H1 (cell line): Measurements from ENCODE around the gene ADGRF1. TPM values are rescaled to one million over a fixed set of nuclear protein-coding genes. Genes with fewer than 3 reads are reported as not detected.
"Not testable (repeated sequence)": the region's sequence is repeated elsewhere in the genome, so short reads cannot be mapped to it uniquely, and the experiment has no call there.

Experiments
- CTCF ChIA-PET: fragments of 300-600 bp; sonication (Branson Sonifier 250); formaldehyde crosslinking; loops from one replicate; lab custom pipeline; 2021; ENCODE audit not compliant: partially characterized antibody; lab: Charles Lee
- POLR2A ChIA-PET: fragments of 300-600 bp; sonication (Branson Sonifier 250); formaldehyde crosslinking; loops from one replicate; lab custom pipeline; 2021; ENCODE audit warnings: inconsistent platforms; ENCODE audit not compliant: partially characterized antibody; lab: Charles Lee
- DNase-seq, 2 experiments: peaks; one replicate each; pipeline versions ENCODE4 v3.0.0 to v3.0.0-alpha.2; 2010 to 2022; ENCODE audit warnings: low spot score in 2 of 2, low read depth in 1 of 2, mixed read lengths in 1 of 2
- FAIRE-seq: peaks from 2 replicates; lab custom pipeline; 2011; peaks lifted over from hg19 to GRCh38; lab: Jason Lieb, UNC
- H2AFZ ChIP-seq: 2 replicates; pipeline ENCODE4 v1.8.1; 2012; ENCODE audit warnings: low read length, inconsistent platforms
- H2AK5ac ChIP-seq: 2 replicates; pipeline ENCODE4 v1.6.1; 2013; ENCODE audit warnings: low read depth, low read length
- H2BK120ac ChIP-seq: replicated peaks from 2 replicates; pipeline ENCODE3; 2013; ENCODE audit warnings: low read depth, low read length, inconsistent platforms
- H2BK12ac ChIP-seq: 2 replicates; pipeline ENCODE4 v1.6.1; 2013; ENCODE audit warnings: low read depth, low read length
- H2BK15ac ChIP-seq: 2 replicates; pipeline ENCODE4 v1.6.1; 2013; ENCODE audit warnings: low read length
- H2BK20ac ChIP-seq: 2 replicates; pipeline ENCODE4 v1.6.1; 2013; ENCODE audit warnings: low read length
- H2BK5ac ChIP-seq: 2 replicates; pipeline ENCODE4 v1.6.1; 2013; ENCODE audit warnings: low read depth, low read length
- H3K14ac ChIP-seq: 2 replicates; pipeline ENCODE4 v1.6.1; 2013; ENCODE audit warnings: inconsistent platforms; ENCODE audit not compliant: insufficient read length
- H3K18ac ChIP-seq: 2 replicates; pipeline ENCODE4 v1.6.1; 2013; ENCODE audit warnings: low read length; ENCODE audit errors: extremely low read depth
- H3K23ac ChIP-seq: 2 replicates; pipeline ENCODE4 v1.6.1; 2013; ENCODE audit warnings: inconsistent platforms; ENCODE audit not compliant: insufficient read length
- H3K23me2 ChIP-seq: 2 replicates; pipeline ENCODE4 v1.6.1; 2013; ENCODE audit warnings: low read depth, low read length
- H3K27ac ChIP-seq: 2 replicates; pipeline ENCODE4 v1.6.1; 2011; ENCODE audit warnings: low read depth, low read length, inconsistent platforms
- H3K27me3 ChIP-seq, 4 experiments: replicated peaks in 1 of 4; 1 replicate in 1 of 4; 2 replicates in 3 of 4; pipeline versions ENCODE4 v1.6.1 to v1.8.1; 2011 to 2013; ENCODE audit warnings: low read length in 3 of 4, mild to moderate bottlenecking in 3 of 4, inconsistent platforms in 2 of 4, mixed read lengths in 2 of 4, moderate library complexity in 1 of 4; ENCODE audit not compliant: control insufficient read depth in 3 of 4, insufficient read depth in 3 of 4; ENCODE audit errors: extremely low read depth in 1 of 4
- H3K36me3 ChIP-seq, 4 experiments: 2 replicates each; pipeline versions ENCODE4 v1.6.1 to v1.8.1; 2011 to 2013; ENCODE audit warnings: mild to moderate bottlenecking in 4 of 4, low read length in 3 of 4, moderate library complexity in 2 of 4, control low read depth in 1 of 4, inconsistent platforms in 1 of 4; ENCODE audit not compliant: insufficient read depth in 4 of 4, control insufficient read depth in 2 of 4
- H3K4ac ChIP-seq: replicated peaks from 2 replicates; pipeline ENCODE3; 2013; ENCODE audit warnings: low read length, low read depth, mixed read lengths, inconsistent platforms; ENCODE audit not compliant: insufficient read length
- H3K4me1 ChIP-seq, 4 experiments: replicated peaks in 1 of 4; 1 replicate in 1 of 4; 2 replicates in 3 of 4; pipeline versions ENCODE4 v1.6.1 to v1.8.1; 2011 to 2013; ENCODE audit warnings: low read length in 3 of 4, inconsistent platforms in 2 of 4, mixed read lengths in 1 of 4; ENCODE audit not compliant: insufficient read depth in 4 of 4, control insufficient read depth in 3 of 4
- H3K4me2 ChIP-seq, 2 experiments: 2 replicates each; pipeline versions ENCODE4 v1.6.1 to v1.8.1; 2011 to 2013; ENCODE audit warnings: low read depth in 2 of 2, low read length in 2 of 2, control low read depth in 1 of 2, inconsistent platforms in 1 of 2, mild to moderate bottlenecking in 1 of 2; ENCODE audit not compliant: insufficient read depth in 1 of 2
- H3K4me3 ChIP-seq, 4 experiments: fragments of 200-600, 300-600 bp in 1 of 4; sonication (generic), shearing (Covaris generic), sonication (Bioruptor Twin) in 1 of 4; 2 replicates each; pipeline versions ENCODE4 v1.5.1 to v1.8.1; 2011 to 2016; ENCODE audit warnings: low read length in 4 of 4, low read depth in 3 of 4, control low read depth in 2 of 4, inconsistent platforms in 2 of 4, mild to moderate bottlenecking in 2 of 4, mixed read lengths in 1 of 4, moderate library complexity in 1 of 4; ENCODE audit not compliant: insufficient read depth in 2 of 4; ENCODE audit errors: extremely low read depth in 1 of 4
- H3K56ac ChIP-seq: replicated peaks from 2 replicates; pipeline ENCODE3; 2013; ENCODE audit warnings: low read depth, mild to moderate bottlenecking, mixed read lengths, low read length, inconsistent platforms; ENCODE audit not compliant: insufficient read length
- H3K79me1 ChIP-seq: 2 replicates; pipeline ENCODE4 v1.6.1; 2013; ENCODE audit warnings: low read depth, low read length, control low read depth
- H3K79me2 ChIP-seq, 2 experiments: 2 replicates each; pipeline versions ENCODE4 v1.6.1 to v1.8.1; 2012 to 2013; ENCODE audit warnings: low read length in 2 of 2, mild to moderate bottlenecking in 2 of 2, inconsistent platforms in 1 of 2; ENCODE audit not compliant: insufficient read depth in 2 of 2, control insufficient read depth in 1 of 2
- H3K9ac ChIP-seq, 4 experiments: replicated peaks in 1 of 4; 1 replicate in 1 of 4; 2 replicates in 3 of 4; pipeline versions ENCODE4 v1.6.1 to v1.8.1; 2011 to 2013; ENCODE audit warnings: low read depth in 3 of 4, low read length in 3 of 4, control low read depth in 2 of 4, mild to moderate bottlenecking in 2 of 4, moderate library complexity in 2 of 4, inconsistent platforms in 1 of 4; ENCODE audit errors: extremely low read depth in 1 of 4
- H3K9me3 ChIP-seq, 2 experiments: 2 replicates each; pipeline versions ENCODE4 v1.6.1 to v1.8.1; 2012 to 2013; ENCODE audit warnings: mild to moderate bottlenecking in 2 of 2, moderate library complexity in 2 of 2, control low read depth in 1 of 2, inconsistent platforms in 1 of 2, low read depth in 1 of 2, low read length in 1 of 2, mixed read lengths in 1 of 2; ENCODE audit not compliant: insufficient read depth in 2 of 2
- H4K20me1 ChIP-seq, 2 experiments: replicated peaks in 1 of 2; 2 replicates each; pipeline versions ENCODE3 to v1.8.1; 2011 to 2013; ENCODE audit warnings: inconsistent platforms in 2 of 2, low read length in 2 of 2, mild to moderate bottlenecking in 1 of 2; ENCODE audit not compliant: insufficient read depth in 2 of 2, control insufficient read depth in 1 of 2
- H4K5ac ChIP-seq: 2 replicates; pipeline ENCODE4 v1.6.1; 2013; ENCODE audit warnings: low read length, low read depth, mixed read lengths, inconsistent platforms; ENCODE audit not compliant: insufficient read length
- H4K8ac ChIP-seq: 2 replicates; pipeline ENCODE4 v1.8.0; 2013; ENCODE audit warnings: mild to moderate bottlenecking, moderate library complexity, low read length, inconsistent platforms; ENCODE audit not compliant: insufficient read depth; ENCODE audit errors: extremely low read depth
- H4K91ac ChIP-seq: replicated peaks from 2 replicates; pipeline ENCODE3; 2013; ENCODE audit warnings: low read length, mixed read lengths, inconsistent platforms; ENCODE audit not compliant: insufficient read length
- HDAC2 ChIP-seq, 2 experiments: fragments of 300-600 bp in 1 of 2; sonication (generic) in 1 of 2; IDR thresholded peaks; 2 replicates each; pipeline ENCODE4 v1.6.1; 2011 to 2012; ENCODE audit warnings: low read depth in 2 of 2, low read length in 2 of 2, mild to moderate bottlenecking in 2 of 2, moderate library complexity in 2 of 2, borderline replicate concordance in 1 of 2, inconsistent platforms in 1 of 2
- WGBS, 2 experiments: shearing (Covaris generic) in 1 of 2; methylation state at CpG; one replicate each; pipeline versions ENCODE4 v1.1.6 to v1.1.7; 2013 to 2015; ENCODE audit warnings: low lambda C conversion rate in 2 of 2, mixed read lengths in 2 of 2, inconsistent platforms in 1 of 2, low coverage in 1 of 2, missing lambda C conversion rate in 1 of 2; ENCODE audit not compliant: insufficient replicate concordance in 2 of 2, insufficient coverage in 1 of 2, insufficient read length in 1 of 2; ENCODE audit errors: extremely low coverage in 1 of 2, missing lambda C conversion rate in 1 of 2; 5-methylcytosine and 5-hydroxymethylcytosine counted together
- polyA plus RNA-seq, 7 experiments: library from polyadenylated mRNA; depleted of rRNA in 3 of 7; stranded (reverse) in 5 of 7; unstranded in 2 of 7; fragments of >200 nt in 5 of 7; fragments of 200-250 nt in 2 of 7; gene quantifications; 1 replicate in 5 of 7; 2 replicates in 1 of 7; 4 replicates in 1 of 7; pipeline versions ENCODE4 v1.2.1 to v1.2.3, GENCODE V29; 2011 to 2013; ENCODE audit warnings: missing spikeins in 2 of 7, mixed read lengths in 2 of 7
- total RNA-seq: library from RNA; stranded (reverse); fragmentation: NEBNext Ultra II Directional; extraction: Animal tissue kit (Norgen Biotek cat#: 25700); gene quantifications from 2 replicates; pipeline ENCODE4 v1.2.1, GENCODE V29; 2021

ADGRF1 gene
- total and polyA plus RNA-seq, 2 of the 8 experiments (the other 6 are each of a cell fraction or from before 2014, with no cell fraction given), result not detected

GRCh38 chr6:47056832-47057231 is 14.7 kb upstream of the ADGRF1 start (continued):
- no peak for TF ChIP-seq HDAC2 (IDR thresholded peaks at IDR 0.05; ENCODE audit: borderline replicate concordance in 1 of 2, low read depth in 2 of 2, low read length in 2 of 2)

GRCh38 chr6:47054302-47054701 is 12.2 kb upstream of the ADGRF1 start:
- H3K23ac ChIP-seq, H3K27ac ChIP-seq, H3K4ac ChIP-seq, H2BK15ac ChIP-seq, FAIRE-seq, H3K18ac ChIP-seq, H3K4me3 ChIP-seq, H3K14ac ChIP-seq, H2AK5ac ChIP-seq, H3K56ac ChIP-seq, H3K9me3 ChIP-seq, H3K79me1 ChIP-seq, H4K5ac ChIP-seq, H4K8ac ChIP-seq, H2BK120ac ChIP-seq, DNase-seq, H3K4me2 ChIP-seq, H3K27me3 ChIP-seq, H2BK12ac ChIP-seq, H4K91ac ChIP-seq, H3K4me1 ChIP-seq, POLR2A ChIA-PET, CTCF ChIA-PET, H2BK20ac ChIP-seq, H2AFZ ChIP-seq, H4K20me1 ChIP-seq, H3K36me3 ChIP-seq, H3K23me2 ChIP-seq, H3K9ac ChIP-seq, H3K79me2 ChIP-seq, H2BK5ac ChIP-seq: not testable (repeated sequence)
- WGBS, 2 experiments, result 100% methylated on average over 2 of the region's 2 CpGs; no CpG with 5 or more reads in 1 of the 2 experiments
